GM19438 (cell line): ENCODE data around the gene SLC19A1.
"Not testable (repeated sequence)": the region's sequence is repeated elsewhere in the genome, so short reads cannot be mapped to it uniquely, and the experiment has no call there.

Experiments
- ATAC-seq: cut with Tn5 transposase; IDR thresholded peaks from one replicate; pipeline ENCODE4 v1.9.1; 2021; ENCODE audit warnings: low read depth; ENCODE audit not compliant: unreplicated experiment

Gene SLC19A1

DNA sequence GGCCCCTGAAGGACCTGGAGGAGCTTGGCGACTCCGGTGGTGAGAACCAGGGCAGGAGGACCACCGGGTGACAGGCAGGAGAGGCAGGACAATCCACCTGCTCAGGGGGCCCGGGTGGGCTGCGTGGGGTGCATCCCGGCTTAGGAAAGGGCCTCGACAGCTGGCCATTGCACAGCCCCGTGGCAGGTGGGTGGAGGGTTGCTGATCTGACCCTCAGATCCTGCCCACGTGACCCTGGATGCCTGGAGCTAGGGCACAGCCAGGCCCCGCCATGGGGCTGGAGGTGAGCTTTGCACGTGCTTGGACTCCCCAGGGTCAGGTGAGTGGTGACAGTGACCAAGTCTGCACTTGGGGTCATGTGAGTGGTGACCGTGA lies 35.5 kb upstream of the SLC19A1 start:
- no peak for ATAC-seq

DNA sequence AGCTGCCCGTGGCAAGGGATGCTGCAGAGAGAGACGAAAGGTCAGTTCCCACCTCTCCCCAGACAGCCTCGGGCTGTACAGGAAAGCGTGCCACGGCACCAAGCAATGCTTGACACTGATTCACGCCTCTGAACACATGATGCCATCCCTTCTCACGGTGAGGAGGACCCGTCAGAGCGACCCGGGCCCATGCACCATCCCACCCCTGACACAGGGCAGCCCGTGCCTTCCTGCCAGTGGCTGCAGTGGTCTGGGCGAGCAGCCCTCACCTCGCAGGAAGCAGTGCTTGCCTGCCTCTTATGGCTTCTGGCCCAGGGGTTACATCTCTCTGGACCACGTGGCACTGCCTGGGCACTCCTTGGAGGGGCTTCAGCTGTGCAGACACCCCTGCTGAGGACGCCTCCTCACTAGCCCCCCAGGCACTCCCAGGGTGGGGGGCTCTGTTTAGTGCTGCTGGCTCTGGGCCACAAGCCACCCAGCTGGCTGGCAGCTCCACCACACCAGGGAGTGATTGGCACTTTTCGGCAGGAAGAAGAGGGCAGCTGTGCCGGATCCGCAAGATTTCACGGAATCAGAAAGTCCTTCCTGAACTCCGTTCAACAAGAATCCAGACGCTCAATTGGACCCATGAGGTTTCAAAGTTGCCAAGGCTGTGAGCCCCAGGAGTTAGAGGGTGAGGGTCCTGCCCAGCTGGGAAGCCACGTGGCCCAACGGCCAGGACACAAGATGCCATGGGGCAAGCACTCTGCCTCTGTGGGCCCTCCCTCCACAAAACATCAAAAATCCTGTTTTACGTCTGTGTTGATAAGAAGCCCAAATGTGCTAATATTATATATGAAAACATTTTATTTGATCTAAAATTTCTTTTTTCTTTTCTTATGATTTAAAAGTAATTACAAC lies 34.8 kb upstream of the SLC19A1 start:
- ATAC-seq: no peak

DNA sequence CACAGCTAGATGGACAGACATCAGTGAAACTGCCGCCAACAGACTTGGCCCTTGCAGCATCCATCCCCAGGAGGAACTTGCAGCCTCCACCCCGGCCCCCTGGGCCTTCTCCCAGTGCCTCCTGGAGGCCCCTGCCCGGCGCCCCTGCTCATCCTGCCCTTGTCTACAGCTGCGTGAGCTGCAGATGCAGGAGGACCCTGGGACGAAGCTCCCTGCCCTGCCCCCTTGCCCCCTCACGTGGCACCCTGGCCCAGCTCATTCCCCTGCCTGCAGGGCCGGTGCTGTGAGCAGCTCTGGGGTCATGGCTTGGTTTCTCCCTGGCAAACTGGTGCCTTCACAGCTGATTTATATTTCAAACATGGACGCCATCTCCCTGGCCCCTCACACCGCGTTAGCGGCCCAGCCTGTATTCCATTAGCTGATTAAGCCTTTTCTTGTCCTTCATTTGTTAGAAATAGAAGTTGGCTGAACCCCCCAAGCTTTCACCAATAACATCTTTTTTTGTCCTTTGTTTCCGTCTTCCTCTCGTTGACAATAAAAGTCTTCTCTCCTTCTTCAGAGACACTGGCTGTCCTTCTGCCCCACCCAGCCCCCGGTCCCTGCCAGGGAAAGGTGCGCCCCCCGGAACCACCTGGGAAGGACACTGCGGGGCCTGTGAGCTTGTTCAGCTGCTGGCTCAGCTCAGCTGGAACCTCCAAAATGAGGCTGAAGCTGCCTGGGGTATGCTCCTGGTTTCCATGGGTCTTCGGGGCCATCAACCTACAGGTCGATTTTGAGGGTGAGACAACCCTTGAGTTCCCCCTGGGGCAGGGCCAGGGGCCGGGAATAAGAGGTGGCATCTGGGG lies 34.0 kb upstream of the SLC19A1 start:
- ATAC-seq: no peak

DNA sequence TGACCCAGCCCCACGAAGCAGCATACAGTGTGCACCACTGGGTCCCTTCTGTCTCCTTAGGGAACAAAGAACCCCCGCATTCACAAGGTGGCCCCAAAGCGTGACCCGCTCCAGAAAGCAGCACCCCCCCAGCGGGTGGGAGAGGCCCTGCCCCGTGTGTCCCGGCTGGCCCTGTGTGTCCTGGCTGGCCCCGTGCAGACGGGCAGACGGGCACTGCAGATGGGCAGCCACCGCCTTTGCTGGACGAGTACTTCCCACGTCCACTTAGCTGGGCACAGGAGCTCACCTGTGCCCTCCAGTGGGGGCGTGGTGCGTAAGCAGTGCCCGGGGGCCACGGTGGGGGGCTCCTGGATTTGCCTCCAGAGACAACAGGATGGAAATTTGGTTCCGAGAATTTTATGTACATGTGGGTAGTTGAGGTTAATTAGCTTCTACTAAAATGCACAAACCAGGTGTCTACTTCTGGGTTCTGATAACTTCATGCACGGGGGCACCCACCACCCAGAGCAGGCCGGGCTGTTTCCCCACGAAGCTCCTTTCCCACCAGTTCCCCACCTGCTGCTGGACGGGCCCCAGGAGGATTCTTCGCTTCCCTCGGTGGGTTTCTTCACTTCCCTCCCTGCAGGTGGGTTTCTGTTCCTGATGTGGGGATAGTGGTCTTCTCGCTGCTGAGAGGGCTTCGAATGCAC lies 33.2 kb upstream of the SLC19A1 start:
- no peak for ATAC-seq

DNA sequence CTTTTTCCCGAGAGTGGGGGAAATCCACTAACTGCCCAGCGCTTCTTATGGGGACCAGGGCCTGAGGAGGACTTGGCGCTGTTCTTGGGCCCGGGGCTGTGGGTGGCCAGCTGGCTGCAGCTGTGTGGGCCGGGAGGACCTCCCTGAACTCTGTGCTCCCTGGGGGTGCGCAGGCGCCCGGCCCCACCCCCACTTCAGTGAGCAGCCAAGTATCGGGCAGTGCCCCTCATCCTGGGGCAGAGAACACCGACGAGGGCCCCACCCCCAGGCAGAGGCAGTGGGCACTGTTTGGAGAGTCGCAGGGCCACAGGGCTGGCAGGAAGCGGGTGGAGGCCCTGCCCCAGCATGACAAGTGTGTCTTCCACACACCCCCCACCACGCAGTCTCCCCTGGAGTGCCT lies 32.5 kb upstream of the SLC19A1 start:
- no peak for ATAC-seq

DNA sequence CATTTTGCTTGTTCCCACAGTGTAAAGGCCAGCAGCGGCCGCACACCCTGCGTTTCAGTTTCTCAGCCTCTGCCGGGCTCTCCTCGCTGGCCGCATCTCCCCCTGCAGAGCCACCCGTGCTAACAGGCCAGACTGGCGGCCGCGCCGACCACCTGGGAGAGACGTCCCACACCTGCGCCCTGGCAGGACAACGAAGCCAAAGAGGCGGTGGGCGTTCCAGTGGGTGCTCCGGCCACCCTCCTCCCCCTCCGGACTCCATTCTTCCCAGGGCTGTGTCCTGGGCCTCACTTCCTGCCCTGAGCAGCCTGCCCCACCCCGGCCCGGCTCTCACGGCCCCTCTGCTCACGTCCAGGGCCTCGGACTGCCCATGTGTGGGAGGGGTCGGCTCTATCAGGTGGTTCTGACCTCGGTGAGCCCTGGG lies 31.9 kb upstream of the SLC19A1 start:
- no peak for ATAC-seq

DNA sequence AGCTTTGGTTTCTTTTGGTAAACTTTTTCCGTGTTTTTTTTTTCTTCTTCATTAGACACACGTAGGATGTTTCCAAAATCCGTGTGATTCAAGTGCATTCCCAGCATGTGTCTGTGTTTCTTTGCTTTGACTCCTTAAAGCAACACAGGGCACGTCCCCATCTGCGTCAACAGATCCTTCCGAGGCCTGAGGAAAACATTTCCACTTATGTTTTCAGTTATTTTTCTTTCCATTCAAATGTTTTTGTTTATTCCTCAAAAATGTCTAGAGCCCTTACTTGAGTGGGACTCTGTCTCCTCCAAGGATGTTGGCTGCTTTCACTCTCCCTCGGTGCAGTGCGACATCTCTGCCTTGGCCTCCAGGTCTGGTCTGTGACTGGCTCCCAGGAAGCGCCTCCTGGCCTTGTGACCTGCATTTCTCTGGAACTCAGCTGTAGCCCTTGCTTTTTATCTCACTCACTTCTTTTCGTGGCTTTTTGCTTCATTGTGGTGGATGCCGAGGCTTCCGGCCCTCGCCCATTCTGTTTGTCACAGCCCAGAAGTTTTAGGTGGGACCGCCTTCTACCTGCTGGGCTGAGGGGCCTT lies 31.3 kb upstream of the SLC19A1 start:
- no peak for ATAC-seq

DNA sequence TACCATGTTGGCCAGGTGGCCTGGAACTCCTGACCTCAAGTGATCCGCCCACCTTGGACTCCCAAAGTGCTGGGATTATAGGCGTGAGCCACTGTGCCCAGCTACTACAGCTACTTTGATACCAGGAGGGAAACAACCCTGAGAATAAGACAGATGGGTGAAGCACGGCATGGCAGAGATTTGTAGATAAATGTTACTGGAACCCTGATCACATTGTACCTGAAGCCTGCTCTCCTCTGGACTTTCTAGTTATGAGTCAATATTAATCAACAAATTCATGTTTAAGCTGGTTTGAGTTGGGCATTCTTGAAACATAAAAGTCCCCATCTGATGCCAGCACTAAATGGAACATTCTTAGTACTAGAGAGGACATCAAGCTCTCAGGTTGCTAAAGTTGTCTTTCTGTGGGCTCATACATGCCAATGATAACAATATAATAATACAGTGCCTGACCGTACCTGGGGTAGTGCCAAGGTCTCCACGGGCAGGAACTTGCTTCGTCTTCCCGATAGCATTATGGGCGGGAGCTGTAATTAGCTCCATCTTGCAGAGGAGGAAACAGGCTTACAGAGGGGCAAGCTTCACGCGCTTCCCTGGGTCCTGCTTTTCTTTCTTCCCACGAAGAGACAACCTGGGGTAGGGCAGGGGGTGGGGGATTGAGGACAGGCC lies 30.7 kb upstream of the SLC19A1 start:
- no peak for ATAC-seq

DNA sequence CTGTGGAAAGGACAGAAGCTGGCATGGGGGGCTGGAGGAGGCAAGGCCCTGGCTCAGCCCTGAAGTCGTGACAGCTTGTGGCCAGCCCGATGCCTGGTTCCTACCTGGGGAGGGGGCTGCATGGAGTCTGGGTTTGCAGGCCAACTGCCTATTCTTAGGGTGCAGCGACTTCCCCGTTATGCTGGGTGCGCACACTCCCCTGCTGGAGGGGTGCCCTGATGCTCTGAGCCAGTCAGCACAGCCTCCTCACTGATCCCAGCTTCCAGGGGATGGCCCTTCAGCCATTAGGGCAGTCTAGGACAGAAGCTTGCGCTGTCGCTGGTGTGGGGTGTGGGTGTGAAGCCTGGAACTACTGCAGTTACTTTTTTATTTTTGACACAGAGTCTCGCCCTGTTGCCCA lies 30.0 kb upstream of the SLC19A1 start:
- no peak for ATAC-seq

DNA sequence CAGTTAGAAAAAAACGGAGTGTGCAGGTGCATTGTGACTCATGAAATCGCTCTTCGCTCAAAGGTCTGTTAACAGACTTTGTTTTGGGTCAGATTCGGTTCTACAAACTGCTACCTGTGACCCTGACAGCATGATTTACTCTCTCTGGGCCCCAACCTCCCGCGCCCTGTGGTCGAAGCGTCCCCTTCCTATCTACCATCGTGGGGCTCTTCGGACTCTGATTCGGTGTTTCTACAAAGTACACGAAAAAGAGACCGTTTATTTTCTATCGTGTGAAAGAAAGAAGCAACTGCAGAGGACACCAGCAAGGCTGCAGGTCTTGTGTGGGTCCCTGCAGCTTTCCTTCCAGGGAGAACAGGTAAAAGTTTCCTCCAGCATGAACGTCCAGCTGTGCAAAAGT lies 29.4 kb upstream of the SLC19A1 start:
- no peak for ATAC-seq

DNA sequence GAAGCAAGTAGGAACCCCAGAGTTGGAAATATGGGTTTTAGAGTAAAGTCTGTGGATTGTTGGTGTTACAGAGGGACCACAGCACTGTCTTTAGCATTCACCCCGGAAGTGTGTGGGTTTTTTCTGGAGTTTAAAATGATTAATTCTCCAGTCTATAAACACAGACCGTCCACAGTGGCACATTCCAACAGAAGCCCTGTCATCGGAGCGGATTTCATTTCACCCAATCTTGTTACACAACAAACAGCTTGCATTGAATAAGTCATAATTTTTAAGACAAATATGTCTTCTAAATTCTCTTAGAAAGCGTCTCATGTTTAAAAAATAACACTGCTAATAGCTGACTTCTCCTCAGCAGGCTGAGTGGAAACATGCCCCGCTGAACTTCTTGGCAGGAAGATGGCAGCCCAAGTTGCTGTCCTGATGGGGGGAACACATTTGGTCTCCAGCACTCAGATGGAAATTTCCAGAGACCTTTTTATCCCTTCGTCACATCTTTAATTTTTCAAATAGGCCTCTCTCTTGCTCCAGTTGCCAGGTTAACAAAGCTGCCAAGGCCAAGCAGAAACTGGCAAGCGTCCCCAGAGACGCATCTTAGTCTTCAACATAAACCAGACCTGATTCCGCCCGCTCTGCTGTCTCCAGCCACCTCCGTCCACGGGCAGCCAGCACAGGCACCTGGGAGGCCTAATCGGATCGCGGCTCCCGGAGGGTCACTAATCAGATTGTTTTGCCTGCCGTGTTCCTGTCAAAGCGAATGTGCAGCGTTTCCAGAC lies 28.8 kb upstream of the SLC19A1 start:
- no peak for ATAC-seq

DNA sequence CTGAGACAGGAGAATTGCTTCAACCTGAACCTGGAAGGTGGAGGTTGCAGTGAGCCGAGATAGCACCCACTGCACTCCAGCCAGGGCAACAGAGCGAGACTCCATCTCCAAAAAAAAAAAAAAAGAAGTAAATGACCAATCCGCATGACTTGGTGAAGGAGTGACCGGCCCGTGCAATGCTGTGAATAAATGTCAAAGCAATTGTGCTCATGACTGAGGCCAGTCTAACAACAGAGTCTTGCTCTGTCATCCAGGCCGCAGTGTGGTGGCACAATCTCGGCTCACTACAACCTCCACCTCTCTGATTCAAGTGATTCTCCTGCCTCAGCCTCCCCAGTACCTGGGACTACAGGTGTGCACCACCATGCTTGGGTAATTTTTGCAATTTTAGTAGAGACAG lies 27.8 kb upstream of the SLC19A1 start:
- no peak for ATAC-seq

DNA sequence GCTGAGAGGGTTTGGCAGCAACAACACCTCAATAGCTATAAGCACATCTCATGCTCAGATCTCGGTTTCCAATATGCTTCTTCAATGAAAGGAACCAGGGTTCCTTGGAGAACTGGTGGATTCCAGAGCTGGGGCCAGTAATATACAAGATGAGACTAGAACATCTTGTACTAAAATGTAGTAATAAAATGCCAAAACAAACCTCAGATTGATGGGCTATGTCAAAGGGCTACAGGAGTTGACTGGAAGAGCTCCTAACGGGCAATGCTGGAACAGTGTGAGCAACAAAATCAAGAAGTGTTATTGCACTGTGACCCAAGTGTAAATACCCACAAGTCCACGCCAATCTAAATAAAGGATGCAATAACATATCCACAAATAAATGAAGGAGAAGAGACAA lies 26.1 kb upstream of the SLC19A1 start:
- ATAC-seq: no peak

DNA sequence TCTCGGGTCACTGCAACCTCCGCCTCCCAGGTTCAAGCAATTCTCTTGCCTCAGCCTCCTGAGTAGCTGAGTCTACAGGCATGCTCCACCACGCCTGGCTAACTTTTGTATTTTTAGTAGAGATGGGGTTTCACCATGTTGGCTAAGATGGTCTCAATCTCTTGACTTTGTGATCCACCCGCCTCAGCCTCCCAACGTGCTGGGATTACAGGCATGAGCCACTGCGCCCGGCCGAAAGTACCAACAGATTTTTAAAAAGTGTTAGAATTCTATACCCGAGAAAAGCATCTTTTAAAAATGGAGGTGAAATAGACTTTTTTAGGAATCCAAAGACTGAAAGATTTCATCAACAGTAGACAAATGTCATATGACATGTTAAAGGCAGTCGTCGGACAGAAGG lies 21.9 kb upstream of the SLC19A1 start:
- ATAC-seq: not testable (repeated sequence)

DNA sequence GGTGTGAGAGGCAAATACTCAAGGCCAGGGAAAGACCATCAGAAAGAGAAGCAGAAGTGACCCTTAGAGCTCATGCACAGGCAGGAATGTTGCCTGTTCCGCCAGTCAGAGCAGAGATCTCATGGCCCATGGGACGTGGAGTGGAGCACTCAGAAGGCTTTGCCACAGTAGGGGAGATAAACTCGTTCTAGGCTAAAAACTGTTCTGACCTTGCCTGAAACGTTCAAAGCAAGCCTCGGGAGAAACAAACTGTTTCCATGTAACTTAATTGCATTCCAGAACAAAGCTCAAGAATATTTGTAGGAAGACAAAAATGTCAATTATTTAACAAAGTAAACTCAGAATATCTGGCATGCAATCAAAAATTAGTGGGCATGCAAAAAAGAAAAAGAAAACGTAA lies 20.7 kb upstream of the SLC19A1 start:
- no peak for ATAC-seq

DNA sequence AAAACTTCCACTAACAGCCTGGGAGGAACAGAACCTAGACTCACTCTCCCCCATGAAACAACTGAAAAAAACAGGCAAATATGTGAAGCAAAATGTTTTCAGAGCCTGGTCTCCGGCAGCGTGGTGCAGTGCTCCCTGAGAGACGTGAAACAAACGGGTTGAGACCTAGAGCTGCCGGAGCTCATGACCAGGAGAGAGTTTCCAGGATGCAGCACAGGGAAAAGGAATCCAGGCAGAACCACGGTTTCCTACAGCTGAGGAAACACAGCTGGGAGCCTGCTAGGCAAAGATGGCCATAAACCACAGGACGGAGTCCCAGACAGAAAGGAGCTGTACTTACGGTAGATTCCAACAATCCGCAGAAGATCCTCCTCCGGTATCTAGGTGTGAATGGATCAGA lies 20.2 kb upstream of the SLC19A1 start:
- ATAC-seq: no peak

DNA sequence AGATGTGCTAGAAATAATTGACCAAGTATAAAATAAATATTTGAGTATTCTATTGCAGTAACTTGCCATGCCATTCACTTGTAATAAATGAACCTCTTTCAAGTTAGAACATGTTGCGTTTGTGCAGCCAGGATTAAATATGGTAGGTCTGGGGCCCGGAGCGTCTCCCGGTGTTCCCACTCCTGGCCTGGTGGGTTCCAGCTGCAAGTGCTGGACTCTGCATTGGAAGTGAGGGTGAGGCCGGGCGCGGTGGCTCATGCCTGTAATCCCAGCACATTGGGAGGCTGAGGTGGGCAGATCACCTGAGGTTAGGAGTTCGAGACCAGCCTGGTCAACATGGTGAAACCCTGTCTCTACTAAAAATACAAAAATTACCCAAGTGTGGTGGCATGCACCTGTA lies 19.0 kb upstream of the SLC19A1 start:
- ATAC-seq: not testable (repeated sequence)

DNA sequence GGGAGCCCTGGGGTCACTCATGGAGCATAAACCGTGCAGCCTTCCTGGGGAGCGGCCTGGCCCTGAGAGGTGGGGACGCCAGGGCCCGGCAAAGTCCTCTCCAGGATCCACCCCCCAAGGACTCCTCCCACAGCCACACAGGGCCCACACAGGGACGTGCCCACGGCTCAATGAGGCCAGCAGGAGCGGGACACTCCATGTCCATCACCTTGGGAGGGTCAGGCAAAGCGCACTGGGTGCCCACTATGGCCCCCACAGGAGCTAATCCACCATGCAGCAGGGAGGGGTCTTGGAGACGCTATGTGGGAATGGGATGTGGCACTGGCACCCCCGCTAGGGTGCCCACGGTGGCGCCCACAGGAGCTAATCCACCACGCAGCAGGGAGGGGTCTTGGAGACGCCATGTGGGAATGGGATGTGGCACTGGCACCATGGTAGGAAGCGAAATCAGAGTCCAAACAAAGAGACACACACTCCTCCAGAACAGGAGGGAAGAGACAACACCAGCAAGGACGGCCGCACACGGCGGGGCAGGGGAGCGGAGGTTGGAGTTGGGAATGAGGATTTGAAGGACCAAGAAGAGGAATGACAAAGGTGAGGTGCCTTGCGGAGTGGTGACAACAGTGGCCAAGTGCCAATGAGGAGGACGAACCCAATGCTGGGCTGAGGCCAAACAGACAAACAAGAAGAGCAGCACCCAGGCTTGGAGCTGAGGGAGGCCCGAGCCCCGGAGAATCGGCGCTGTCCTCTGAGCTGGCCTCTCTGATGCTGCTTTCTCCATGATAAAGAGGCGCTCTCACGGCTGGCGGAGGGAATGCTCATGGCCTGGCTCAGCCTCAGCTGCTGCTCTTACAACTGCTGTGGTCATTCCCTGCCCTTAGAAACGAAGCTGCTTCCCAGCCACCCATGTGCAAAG lies 18.1 kb upstream of the SLC19A1 start:
- no peak for ATAC-seq
